ENCODE measurements around the gene THEMIS.
"Not testable (repeated sequence)": the region's sequence is repeated elsewhere in the genome, so short reads cannot be mapped to it uniquely, and the experiment has no call there.

DNA sequence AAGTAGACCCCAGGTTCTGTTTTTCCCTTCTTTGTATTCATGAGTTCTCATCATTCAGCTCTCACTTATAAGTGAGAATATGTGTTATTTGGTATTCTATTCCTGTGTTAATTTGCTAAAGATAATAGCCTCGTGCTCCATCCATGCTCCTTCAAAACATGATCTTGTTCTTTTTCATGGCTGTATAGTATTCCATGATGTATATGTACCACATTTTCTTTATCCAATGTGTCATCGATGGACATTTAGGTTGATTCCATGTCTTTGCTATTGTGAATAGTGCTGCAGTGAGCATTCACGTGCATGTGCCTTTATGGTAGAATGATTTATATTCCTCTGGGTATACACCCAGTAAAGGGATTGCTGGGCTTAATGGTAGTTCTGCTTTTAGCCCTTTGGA is 213.4 kb downstream of the THEMIS start:
- not testable (repeated sequence) for TF ChIP-seq SUZ12 (IDR thresholded peaks at IDR 0.05; ENCODE audit: extremely low read depth, insufficient read depth, insufficient read length); YY1 (IDR thresholded peaks at IDR 0.05; ENCODE audit: insufficient read depth, insufficient read length); ZNF274 (IDR thresholded peaks at IDR 0.05; ENCODE audit: low read depth, low read length)
